GM21528 (cell line): ENCODE results near the gene CCND2.

Experiments
- ATAC-seq: cut with Tn5 transposase; IDR thresholded peaks from one replicate; pipeline ENCODE4 v1.9.1; 2021; ENCODE audit warnings: mild to moderate bottlenecking, moderate library complexity; ENCODE audit not compliant: unreplicated experiment, low FRiP score

The CCND2 gene

GRCh38 chr12:4275870-4276301 lies 2.3 kb downstream of the CCND2 start:
- ATAC-seq, result no peak

- ATAC-seq, result no peak
These were observed 3.1 kb downstream of the CCND2 start for GRCh38 chr12:4276524-4277204.

GRCh38 chr12:4277205-4277543 lies 3.6 kb downstream of the CCND2 start:
- ATAC-seq, result no peak

- ATAC-seq, result no peak
These were observed 4.3 kb downstream of the CCND2 start for GRCh38 chr12:4277857-4278256.

- no peak for ATAC-seq
These were observed 5.0 kb downstream of the CCND2 start for GRCh38 chr12:4278329-4279197.

GRCh38 chr12:4279198-4279690 lies 5.7 kb downstream of the CCND2 start:
- no peak for ATAC-seq

- ATAC-seq, result no peak
These were observed 7.0 kb downstream of the CCND2 start for GRCh38 chr12:4280351-4281163.

- ATAC-seq, result no peak
These were observed 7.7 kb downstream of the CCND2 start for GRCh38 chr12:4281173-4281654.

GRCh38 chr12:4282103-4282891 lies 8.7 kb downstream of the CCND2 start:
- ATAC-seq, result no peak

- ATAC-seq, result no peak
These were observed 9.4 kb downstream of the CCND2 start for GRCh38 chr12:4282892-4283511.

- no peak for ATAC-seq
These were observed 10.1 kb downstream of the CCND2 start for GRCh38 chr12:4283512-4284255.

GRCh38 chr12:4284306-4284705 lies 10.7 kb downstream of the CCND2 start:
- no peak for ATAC-seq

GRCh38 chr12:4285070-4285469 lies 11.5 kb downstream of the CCND2 start:
- ATAC-seq, result no peak

- no peak for ATAC-seq
These were observed 12.7 kb downstream of the CCND2 start for GRCh38 chr12:4286228-4286627.

- ATAC-seq, result no peak
These were observed 13.3 kb downstream of the CCND2 start for GRCh38 chr12:4286771-4287317.

- no peak for ATAC-seq
These were observed 14.0 kb downstream of the CCND2 start for GRCh38 chr12:4287325-4288211.

GRCh38 chr12:4288296-4289131 lies 15.0 kb downstream of the CCND2 start:
- no peak for ATAC-seq
